SU-DHL-6 (cell line): Measurements from ENCODE around the gene SPSB3.

ENCODE experiments used
- H2AFZ ChIP-seq: fragments of 200-600 bp; sonication (generic); 2 replicates; pipeline ENCODE4 v1.6.1; 2014; ENCODE audit warnings: low read depth, mild to moderate bottlenecking, moderate library complexity, mixed read lengths, antibody characterized with exemption, low read length; ENCODE audit not compliant: severe bottlenecking
- H3F3A ChIP-seq: fragments of 200-600 bp; shearing (Covaris generic); 2 replicates; pipeline ENCODE4 v1.6.0; 2016; ENCODE audit warnings: antibody characterized with exemption, mild to moderate bottlenecking; ENCODE audit not compliant: insufficient read depth
- H3K27ac ChIP-seq: fragments of 200-600 bp; sonication (generic); 2 replicates; pipeline ENCODE4 v1.5.1; 2016; ENCODE audit warnings: low read depth, mild to moderate bottlenecking, low read length, moderate library complexity, mixed read lengths
- H3K27me3 ChIP-seq: fragments of 200-600 bp; sonication (generic), shearing (Covaris generic); 2 replicates; pipeline ENCODE4 v1.6.0; 2014; ENCODE audit warnings: mild to moderate bottlenecking, low read length
- H3K36me3 ChIP-seq: fragments of 200-600 bp; sonication (generic); 2 replicates; pipeline ENCODE4 v1.6.1; 2014; ENCODE audit warnings: mild to moderate bottlenecking, low read length, mixed read lengths
- H3K4me2 ChIP-seq: fragments of 300-600, 200-600 bp; shearing (Covaris generic), sonication (generic); 2 replicates; pipeline ENCODE4 v1.6.0; 2014; ENCODE audit warnings: low read length, low read depth, mild to moderate bottlenecking; ENCODE audit not compliant: poor library complexity, severe bottlenecking
- H3K4me3 ChIP-seq: fragments of 200-600 bp; sonication (generic); 2 replicates; pipeline ENCODE4 v1.5.1; 2014; ENCODE audit warnings: antibody characterized with exemption, low read length, mild to moderate bottlenecking, mixed read lengths; ENCODE audit not compliant: insufficient read depth, poor library complexity, severe bottlenecking
- H3K79me2 ChIP-seq: fragments of 200-600 bp; sonication (generic); 2 replicates; pipeline ENCODE4 v1.6.1; 2014; ENCODE audit warnings: mild to moderate bottlenecking, low read length, moderate library complexity; ENCODE audit not compliant: insufficient read depth
- H3K9ac ChIP-seq: fragments of 200-600 bp; sonication (generic); 2 replicates; pipeline ENCODE4 v1.7.0; 2014; ENCODE audit warnings: mild to moderate bottlenecking, low read length
- H3K9me2 ChIP-seq: fragments of 200-600 bp; sonication (generic); replicated peaks from 2 replicates; pipeline ENCODE4 v1.6.1; 2014; ENCODE audit warnings: low read length; ENCODE audit not compliant: insufficient read depth
- H3K9me3 ChIP-seq: fragments of 200-600 bp; sonication (generic); 2 replicates; pipeline ENCODE4 v1.6.1; 2014; ENCODE audit warnings: low read length, mixed read lengths; ENCODE audit not compliant: insufficient read depth
- H4K20me1 ChIP-seq: fragments of 200-600 bp; sonication (generic); 2 replicates; pipeline ENCODE4 v1.6.1; 2014; ENCODE audit warnings: low read depth, mild to moderate bottlenecking, antibody characterized with exemption, low read length, moderate library complexity, mixed read lengths
- CTCF ChIP-seq: fragments of 200-600 bp; sonication (generic); IDR thresholded peaks from one replicate; pipeline ENCODE4 v1.5.1; 2017; ENCODE audit warnings: antibody characterized with exemption, mild to moderate bottlenecking, low read length, moderate library complexity; ENCODE audit not compliant: insufficient read depth, poor library complexity, severe bottlenecking
- EZH2phosphoT487 ChIP-seq: fragments of 200-600 bp; sonication (generic), shearing (Covaris generic); conservative IDR thresholded peaks from 2 replicates; pipeline ENCODE4 v1.6.1; 2018; ENCODE audit warnings: mild to moderate bottlenecking, antibody characterized with exemption, low read length, moderate library complexity, mixed read lengths

Gene SPSB3

GRCh38 chr16:1780677-1781072, 1.7 kb downstream of the SPSB3 start:
- Histone ChIP-seq H3K9me2 (no peaks in the 10 kb centered on the region), H4K20me1 (no peaks in the 10 kb centered on the region), H3F3A (no peaks in the 10 kb centered on the region), H3K27me3 (no peaks in the 10 kb centered on the region), H3K27ac (no peak overlapping the region), H3K9ac (no peak overlapping the region), H3K4me2 (no peak overlapping the region), H2AFZ (no peak overlapping the region), H3K9me3 (no peaks in the 10 kb centered on the region), H3K79me2 (peaks cover 24% of the 10 kb centered on the region), H3K4me3 (no peak overlapping the region), H3K36me3 (no peaks in the 10 kb centered on the region)
- TF ChIP-seq EZH2phosphoT487 (no peak), CTCF (no peak)

GRCh38 chr16:1779741-1780676, 2.4 kb downstream of the SPSB3 start:
- H3K9me3 ChIP-seq, result no peaks in the 10 kb centered on the region
- H3K27me3 ChIP-seq, result no peaks in the 10 kb centered on the region
- H3K36me3 ChIP-seq, result no peaks in the 10 kb centered on the region
- no peaks in the 10 kb centered on the region for H3K9me2 ChIP-seq
- H3K27ac ChIP-seq, result no peak overlapping the region
- no peaks in the 10 kb centered on the region for H4K20me1 ChIP-seq
- no peak overlapping the region for H3K9ac ChIP-seq
- H3F3A ChIP-seq, result no peaks in the 10 kb centered on the region
- no peak overlapping the region for H3K4me2 ChIP-seq
- no peak overlapping the region for H3K4me3 ChIP-seq
- no peak overlapping the region for H2AFZ ChIP-seq
- no peak for TF ChIP-seq EZH2phosphoT487
- no peak for TF ChIP-seq CTCF
- H3K79me2 ChIP-seq, result peaks cover 17% of the 10 kb centered on the region

- no peak overlapping the region for H3K4me3 ChIP-seq
- no peak overlapping the region for H2AFZ ChIP-seq
- no peak overlapping the region for H3K9ac ChIP-seq
- H3K27ac ChIP-seq, result no peak overlapping the region
- H3K79me2 ChIP-seq, result peaks cover 14% of the 10 kb centered on the region
- H4K20me1 ChIP-seq, result no peaks in the 10 kb centered on the region
- no peaks in the 10 kb centered on the region for H3K27me3 ChIP-seq
- no peaks in the 10 kb centered on the region for H3K9me2 ChIP-seq
- no peaks in the 10 kb centered on the region for H3F3A ChIP-seq
- H3K9me3 ChIP-seq, result no peaks in the 10 kb centered on the region
- TF ChIP-seq CTCF (no peak), EZH2phosphoT487 (no peak)
- H3K4me2 ChIP-seq, result no peak overlapping the region
- H3K36me3 ChIP-seq, result no peaks in the 10 kb centered on the region
These were observed 3.1 kb downstream of the SPSB3 start for GRCh38 chr16:1779234-1779701.
